Panc1 (cell line): ENCODE measurements around the gene GALNTL6. TPM values are rescaled to one million over a fixed set of nuclear protein-coding genes. Genes with fewer than 3 reads are reported as not detected.

Source experiments
- ATAC-seq: fragments of 200-7000 bp; cut with Tn5 transposase; 2 replicates; pipeline ENCODE4 v1.9.1; 2020; ENCODE audit warnings: mild to moderate bottlenecking, moderate library complexity
- BruUV-seq: library from RNA; stranded (reverse); fragments of 400-500 nt; replicated peaks from 2 replicates; lab custom pipeline; 2021; lab: Mats Ljungman, UMichigan
- CTCF ChIA-PET: fragments of 300-600 bp; sonication (Branson Sonifier 250); formaldehyde crosslinking; loops from one replicate; lab custom pipeline; 2022; ENCODE audit warnings: antibody characterized with exemption; lab: Charles Lee
- POLR2A ChIA-PET: fragments of 300-600 bp; sonication (Branson Sonifier 250); formaldehyde crosslinking; loops from one replicate; lab custom pipeline; 2022; ENCODE audit warnings: antibody characterized with exemption; lab: Charles Lee
- DNase-seq: peaks from one replicate; pipeline ENCODE4 v3.0.0-alpha.2; 2010; ENCODE audit warnings: low read depth, low spot score
- H3K27ac ChIP-seq: 2 replicates; pipeline ENCODE4 v1.5.1; 2011; ENCODE audit warnings: mild to moderate bottlenecking, low read length, inconsistent platforms
- H3K27me3 ChIP-seq: fragments of 200-500 bp; sonication (Bioruptor generic); 2 replicates; pipeline ENCODE4 v1.6.0; 2014; ENCODE audit warnings: low read length, inconsistent platforms; ENCODE audit not compliant: control insufficient read depth, insufficient read depth
- H3K36me3 ChIP-seq: fragments of 200-500 bp; sonication (Bioruptor generic); 2 replicates; pipeline ENCODE4 v1.5.1; 2014; ENCODE audit warnings: inconsistent platforms, mild to moderate bottlenecking, low read length, moderate library complexity; ENCODE audit not compliant: control insufficient read depth, insufficient read depth
- H3K4me1 ChIP-seq: 2 replicates; pipeline ENCODE4 v1.5.1; 2011; ENCODE audit warnings: inconsistent platforms, mild to moderate bottlenecking, low read length, moderate library complexity; ENCODE audit not compliant: control insufficient read depth, insufficient read depth
- H3K4me3 ChIP-seq, 2 experiments: 2 replicates each; pipeline ENCODE4 v1.5.1; 2011 to 2012; ENCODE audit warnings: low read depth in 2 of 2, low read length in 2 of 2, mild to moderate bottlenecking in 2 of 2, inconsistent platforms in 1 of 2, moderate library complexity in 1 of 2
- H3K9me3 ChIP-seq: fragments of 200-500 bp; sonication (Bioruptor generic); 2 replicates; pipeline ENCODE4 v1.5.1; 2014; ENCODE audit warnings: low read depth, mild to moderate bottlenecking, inconsistent platforms, low read length, moderate library complexity; ENCODE audit not compliant: control insufficient read depth, insufficient read depth
- POLR2AphosphoS5 ChIP-seq: IDR thresholded peaks from 2 replicates; pipeline ENCODE4 v1.6.1; 2012; ENCODE audit warnings: mild to moderate bottlenecking, low read depth, low read length, moderate library complexity
- SIN3A ChIP-seq: IDR thresholded peaks from 2 replicates; pipeline ENCODE4 v1.6.1; 2012; ENCODE audit warnings: low read depth, mild to moderate bottlenecking, low read length, moderate library complexity, borderline replicate concordance; ENCODE audit not compliant: insufficient read depth
- TCF7L2 ChIP-seq: IDR thresholded peaks from 2 replicates; pipeline ENCODE4 v1.6.1; 2011; ENCODE audit warnings: mild to moderate bottlenecking, low read depth, low read length, inconsistent platforms
- in situ Hi-C: cut with HindIII; loops from 2 replicates; pipeline ENCODE4 v1.10.0; 2016; ENCODE audit warnings: low sequenced_read_pairs, low pct_unique_long_range_greater_than_20kb
- intact Hi-C: fragments of 100-400 bp; cut with micrococcal nuclease; formaldehyde crosslinking; loops from one replicate; pipeline ENCODE4 v1.10.0; 2022; ENCODE audit not compliant: unreplicated experiment
- total RNA-seq: library from RNA; stranded (reverse); gene quantifications from one replicate; pipeline ENCODE4 v1.2.1, GENCODE V29; 2021; ENCODE audit not compliant: unreplicated experiment
- TF ChIP-seq, protein P1 (sequence below), 2 experiments: IDR thresholded peaks; 2 replicates each; pipeline ENCODE4 v1.6.1; 2011 to 2012; ENCODE audit warnings: low read depth in 2 of 2, control low read depth in 1 of 2, low read length in 1 of 2, mild to moderate bottlenecking in 1 of 2, moderate library complexity in 1 of 2; ENCODE audit not compliant: insufficient read depth in 1 of 2
- TF ChIP-seq, protein P2 (sequence below): fragments of 450-650 bp; IDR thresholded peaks from 2 replicates; pipeline ENCODE4 v1.5.1; 2017; ENCODE audit warnings: mild to moderate bottlenecking

GALNTL6 gene
- total RNA-seq, 1 experiment from 2014 or later: not detected

DNA sequence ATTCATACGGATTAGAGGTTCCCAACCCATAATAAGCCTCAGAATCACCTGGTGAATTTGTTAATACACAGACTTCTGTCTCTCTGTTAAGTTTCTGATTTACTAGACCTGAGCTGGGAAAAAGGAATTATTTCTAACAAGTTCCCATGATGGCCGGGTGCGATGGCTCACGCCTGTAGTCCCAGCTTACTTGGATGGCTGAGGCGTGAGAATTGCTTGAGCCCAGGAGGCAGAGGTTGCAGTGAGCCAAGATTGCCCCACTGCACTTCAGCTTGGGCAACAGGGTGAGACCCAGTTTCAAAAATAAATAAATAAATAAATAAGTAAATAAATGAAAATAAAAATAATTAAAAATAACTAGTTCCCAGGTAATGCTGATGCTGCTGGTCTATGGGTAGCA, 412.3 kb downstream of the GALNTL6 start:
- no peak overlapping the region for H3K27ac ChIP-seq
- H3K4me1 ChIP-seq: no peaks in the 10 kb centered on the region
- H3K4me3 ChIP-seq: no peak overlapping the region
- TF ChIP-seq TCF7L2 (no peak), SIN3A (no peak)
- ATAC-seq: no peak
- H3K27me3 ChIP-seq: no peaks in the 10 kb centered on the region
- no TSS peak for BruUV-seq
- H3K9me3 ChIP-seq: no peaks in the 10 kb centered on the region
- intact Hi-C loops: loop anchor here (10.0 kb wide), 1 partner anchor 599 kb away; no protein-coding TSS in a partner anchor
- in situ Hi-C loops: no loop called here
- DNase-seq: no peak
- ChIA-PET POLR2A (no interaction called here), CTCF (no interaction called here)
- H3K36me3 ChIP-seq: no peaks in the 10 kb centered on the region

DNA sequence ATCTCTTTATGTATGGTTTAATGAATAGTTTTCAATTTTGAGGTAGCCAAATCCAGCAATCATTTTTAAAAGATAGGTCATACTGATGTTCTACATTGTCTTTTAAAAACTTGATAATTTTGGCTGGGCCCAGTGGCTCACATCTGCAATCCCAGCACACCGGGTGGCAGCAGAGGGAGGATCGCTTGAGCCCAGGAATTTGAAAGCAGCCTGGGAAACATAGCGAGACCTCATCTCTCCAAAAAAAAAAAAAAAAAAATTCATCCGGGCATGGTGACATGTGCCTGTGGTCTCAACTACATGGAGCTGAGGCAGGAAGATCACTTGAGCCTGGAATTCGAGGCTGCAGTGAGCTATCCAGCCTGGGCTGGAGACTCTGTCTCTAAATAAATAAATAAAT, 419.8 kb downstream of the GALNTL6 start:
- ChIA-PET POLR2A (no interaction called here), CTCF (no interaction called here)
- H3K4me1 ChIP-seq: no peaks in the 10 kb centered on the region
- DNase-seq: no peak
- no peak for ATAC-seq
- no peaks in the 10 kb centered on the region for H3K27me3 ChIP-seq
- in situ Hi-C loops: no loop called here
- intact Hi-C loops: no loop called here
- BruUV-seq: no TSS peak
- no peak overlapping the region for H3K4me3 ChIP-seq
- H3K9me3 ChIP-seq: no peaks in the 10 kb centered on the region
- H3K27ac ChIP-seq: no peak overlapping the region
- no peaks in the 10 kb centered on the region for H3K36me3 ChIP-seq
- no peak for TF ChIP-seq POLR2AphosphoS5
- TF ChIP-seq, protein P1, sequence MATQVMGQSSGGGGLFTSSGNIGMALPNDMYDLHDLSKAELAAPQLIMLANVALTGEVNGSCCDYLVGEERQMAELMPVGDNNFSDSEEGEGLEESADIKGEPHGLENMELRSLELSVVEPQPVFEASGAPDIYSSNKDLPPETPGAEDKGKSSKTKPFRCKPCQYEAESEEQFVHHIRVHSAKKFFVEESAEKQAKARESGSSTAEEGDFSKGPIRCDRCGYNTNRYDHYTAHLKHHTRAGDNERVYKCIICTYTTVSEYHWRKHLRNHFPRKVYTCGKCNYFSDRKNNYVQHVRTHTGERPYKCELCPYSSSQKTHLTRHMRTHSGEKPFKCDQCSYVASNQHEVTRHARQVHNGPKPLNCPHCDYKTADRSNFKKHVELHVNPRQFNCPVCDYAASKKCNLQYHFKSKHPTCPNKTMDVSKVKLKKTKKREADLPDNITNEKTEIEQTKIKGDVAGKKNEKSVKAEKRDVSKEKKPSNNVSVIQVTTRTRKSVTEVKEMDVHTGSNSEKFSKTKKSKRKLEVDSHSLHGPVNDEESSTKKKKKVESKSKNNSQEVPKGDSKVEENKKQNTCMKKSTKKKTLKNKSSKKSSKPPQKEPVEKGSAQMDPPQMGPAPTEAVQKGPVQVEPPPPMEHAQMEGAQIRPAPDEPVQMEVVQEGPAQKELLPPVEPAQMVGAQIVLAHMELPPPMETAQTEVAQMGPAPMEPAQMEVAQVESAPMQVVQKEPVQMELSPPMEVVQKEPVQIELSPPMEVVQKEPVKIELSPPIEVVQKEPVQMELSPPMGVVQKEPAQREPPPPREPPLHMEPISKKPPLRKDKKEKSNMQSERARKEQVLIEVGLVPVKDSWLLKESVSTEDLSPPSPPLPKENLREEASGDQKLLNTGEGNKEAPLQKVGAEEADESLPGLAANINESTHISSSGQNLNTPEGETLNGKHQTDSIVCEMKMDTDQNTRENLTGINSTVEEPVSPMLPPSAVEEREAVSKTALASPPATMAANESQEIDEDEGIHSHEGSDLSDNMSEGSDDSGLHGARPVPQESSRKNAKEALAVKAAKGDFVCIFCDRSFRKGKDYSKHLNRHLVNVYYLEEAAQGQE (IDR thresholded peaks at IDR 0.05; ENCODE audit: insufficient read depth in 1 of 2, low read depth in 2 of 2, low read length in 1 of 2): no peak
- no peak for TF ChIP-seq TCF7L2
- TF ChIP-seq, protein P2, sequence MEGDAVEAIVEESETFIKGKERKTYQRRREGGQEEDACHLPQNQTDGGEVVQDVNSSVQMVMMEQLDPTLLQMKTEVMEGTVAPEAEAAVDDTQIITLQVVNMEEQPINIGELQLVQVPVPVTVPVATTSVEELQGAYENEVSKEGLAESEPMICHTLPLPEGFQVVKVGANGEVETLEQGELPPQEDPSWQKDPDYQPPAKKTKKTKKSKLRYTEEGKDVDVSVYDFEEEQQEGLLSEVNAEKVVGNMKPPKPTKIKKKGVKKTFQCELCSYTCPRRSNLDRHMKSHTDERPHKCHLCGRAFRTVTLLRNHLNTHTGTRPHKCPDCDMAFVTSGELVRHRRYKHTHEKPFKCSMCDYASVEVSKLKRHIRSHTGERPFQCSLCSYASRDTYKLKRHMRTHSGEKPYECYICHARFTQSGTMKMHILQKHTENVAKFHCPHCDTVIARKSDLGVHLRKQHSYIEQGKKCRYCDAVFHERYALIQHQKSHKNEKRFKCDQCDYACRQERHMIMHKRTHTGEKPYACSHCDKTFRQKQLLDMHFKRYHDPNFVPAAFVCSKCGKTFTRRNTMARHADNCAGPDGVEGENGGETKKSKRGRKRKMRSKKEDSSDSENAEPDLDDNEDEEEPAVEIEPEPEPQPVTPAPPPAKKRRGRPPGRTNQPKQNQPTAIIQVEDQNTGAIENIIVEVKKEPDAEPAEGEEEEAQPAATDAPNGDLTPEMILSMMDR: no peak
- no peak for TF ChIP-seq SIN3A

DNA sequence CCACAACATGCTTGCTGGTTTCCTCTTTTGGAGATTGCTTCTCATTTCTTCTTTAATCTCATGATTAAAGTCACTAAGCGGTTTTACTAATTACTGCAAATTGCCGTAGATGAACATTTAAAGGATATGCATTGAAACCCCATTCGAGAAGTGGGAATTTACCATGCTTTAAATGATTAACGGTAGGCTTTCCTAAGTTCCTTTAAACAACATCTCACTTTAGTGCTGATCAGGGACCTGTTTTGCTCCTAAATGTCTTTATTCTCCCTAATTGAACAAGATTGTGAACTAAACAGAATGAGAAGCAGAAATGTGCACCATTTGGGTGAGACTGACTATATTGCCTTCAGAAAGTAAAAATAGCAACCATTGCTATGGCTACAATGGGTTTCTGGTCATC, 430.3 kb downstream of the GALNTL6 start:
- H3K4me3 ChIP-seq: no peak overlapping the region
- no peaks in the 10 kb centered on the region for H3K36me3 ChIP-seq
- DNase-seq (no peak), ATAC-seq (no peak)
- H3K4me1 ChIP-seq: no peaks in the 10 kb centered on the region
- H3K27ac ChIP-seq: no peak overlapping the region
- in situ Hi-C loops (no loop called here), intact Hi-C loops (no loop called here)
- no peaks in the 10 kb centered on the region for H3K27me3 ChIP-seq
- no TSS peak for BruUV-seq
- H3K9me3 ChIP-seq: no peaks in the 10 kb centered on the region
- ChIA-PET POLR2A (no interaction called here), CTCF (no interaction called here)
- TF ChIP-seq, protein P2: no peak
- TF ChIP-seq POLR2AphosphoS5 (no peak), SIN3A (no peak), TCF7L2 (no peak)
- TF ChIP-seq, protein P1 (IDR thresholded peaks at IDR 0.05; ENCODE audit: insufficient read depth in 1 of 2, low read depth in 2 of 2, low read length in 1 of 2): no peak
